Astrocyte (in vitro differentiated cells and primary cell): ENCODE data around the gene TLE7. TPM values are rescaled to one million over a fixed set of nuclear protein-coding genes. Genes with fewer than 3 reads are reported as not detected.
A peak's percentile ranks its signal among the peaks of the same experiment; 100 is the strongest.

Source experiments
- DNase-seq: peaks from one replicate; pipeline ENCODE4 v3.0.0-alpha.2; 2010; ENCODE audit warnings: low read depth
- FAIRE-seq: peaks from 2 replicates; lab custom pipeline; 2011; peaks lifted over from hg19 to GRCh38; lab: Jason Lieb, UNC
- H2AFZ ChIP-seq: 2 replicates; pipeline ENCODE4 v1.6.0; 2012; ENCODE audit warnings: low read depth, low read length, inconsistent platforms
- H3K27ac ChIP-seq: 2 replicates; pipeline ENCODE4 v1.5.1; 2011; ENCODE audit warnings: low read depth, low read length, inconsistent platforms
- H3K27me3 ChIP-seq: 2 replicates; pipeline ENCODE4 v1.6.0; 2011; ENCODE audit warnings: low read length, inconsistent platforms; ENCODE audit not compliant: insufficient read depth
- H3K36me3 ChIP-seq: 2 replicates; pipeline ENCODE4 v1.5.1; 2011; ENCODE audit warnings: low read length, inconsistent platforms; ENCODE audit not compliant: insufficient read depth
- H3K4me1 ChIP-seq: 2 replicates; pipeline ENCODE4 v1.5.1; 2011; ENCODE audit warnings: low read length, inconsistent platforms; ENCODE audit not compliant: insufficient read depth
- H3K4me2 ChIP-seq: 2 replicates; pipeline ENCODE4 v1.6.0; 2012; ENCODE audit warnings: low read length, inconsistent platforms
- H3K4me3 ChIP-seq: 2 replicates; pipeline ENCODE4 v1.5.1; 2011; ENCODE audit warnings: low read depth, mild to moderate bottlenecking, low read length, inconsistent platforms; ENCODE audit not compliant: insufficient read depth
- H3K79me2 ChIP-seq: 2 replicates; pipeline ENCODE4 v1.6.0; 2012; ENCODE audit warnings: mild to moderate bottlenecking, low read length, inconsistent platforms; ENCODE audit not compliant: insufficient read depth
- H3K9ac ChIP-seq: 2 replicates; pipeline ENCODE4 v1.6.0; 2012; ENCODE audit warnings: mild to moderate bottlenecking, low read length, inconsistent platforms
- H3K9me3 ChIP-seq: 2 replicates; pipeline ENCODE4 v1.5.1; 2012; ENCODE audit warnings: low read depth, mild to moderate bottlenecking, low read length, inconsistent platforms; ENCODE audit not compliant: insufficient read depth
- H4K20me1 ChIP-seq: 2 replicates; pipeline ENCODE4 v1.6.0; 2012; ENCODE audit warnings: low read length, inconsistent platforms; ENCODE audit not compliant: insufficient read depth
- H3K27ac Mint-ChIP-seq: one replicate; pipeline ENCODE4 v1.8.0; 2021; ENCODE audit warnings: mild to moderate bottlenecking, mixed read lengths; ENCODE audit not compliant: unreplicated experiment
- H3K27me3 Mint-ChIP-seq: one replicate; pipeline ENCODE4 v1.8.0; 2021; ENCODE audit warnings: low read depth, mixed read lengths; ENCODE audit not compliant: unreplicated experiment
- H3K36me3 Mint-ChIP-seq: one replicate; pipeline ENCODE4 v1.8.0; 2021; ENCODE audit warnings: low read depth, mixed read lengths; ENCODE audit not compliant: unreplicated experiment
- H3K4me1 Mint-ChIP-seq: one replicate; pipeline ENCODE4 v1.8.0; 2021; ENCODE audit warnings: low read depth, mixed read lengths; ENCODE audit not compliant: unreplicated experiment
- H3K4me3 Mint-ChIP-seq: one replicate; pipeline ENCODE4 v1.8.0; 2021; ENCODE audit warnings: mild to moderate bottlenecking, moderate library complexity, mixed read lengths; ENCODE audit not compliant: unreplicated experiment
- H3K9me3 Mint-ChIP-seq: one replicate; pipeline ENCODE4 v1.8.0; 2021; ENCODE audit warnings: mild to moderate bottlenecking, mixed read lengths; ENCODE audit not compliant: unreplicated experiment
- CTCF ChIP-seq: IDR thresholded peaks from 2 replicates; pipeline ENCODE4 v1.5.1; 2011; ENCODE audit warnings: low read depth, mild to moderate bottlenecking, inconsistent platforms, low read length, moderate library complexity; ENCODE audit not compliant: insufficient read depth
- EZH2 ChIP-seq: IDR thresholded peaks from 2 replicates; pipeline ENCODE4 v1.6.1; 2012; ENCODE audit warnings: mild to moderate bottlenecking, low read length, inconsistent platforms; ENCODE audit not compliant: insufficient read depth
- total RNA-seq: library from RNA; stranded (reverse); gene quantifications from 2 replicates; pipeline ENCODE4 v1.2.1, GENCODE V29; 2021

The TLE7 gene
- total RNA-seq, 1 donor from 2014 or later: not detected

GRCh38 chr16:71413341-71413740 is 28.5 kb downstream of the TLE7 start:
- H3K79me2 ChIP-seq: no peaks in the 10 kb centered on the region
- no peak overlapping the region for H3K4me2 ChIP-seq
- H3K9ac ChIP-seq: no peak overlapping the region
- no peak overlapping the region for H3K4me3 ChIP-seq
- no peaks in the 10 kb centered on the region for H3K36me3 ChIP-seq
- no peak overlapping the region for H3K27ac ChIP-seq
- no peak for TF ChIP-seq EZH2
- TF ChIP-seq CTCF: no peak
- peaks cover 37% of the 10 kb centered on the region for H3K27me3 Mint-ChIP-seq
- FAIRE-seq (no peak), DNase-seq (no peak)
- no peaks in the 10 kb centered on the region for H3K36me3 Mint-ChIP-seq
- H3K27me3 ChIP-seq: peaks cover 4% of the 10 kb centered on the region
- H3K4me3 Mint-ChIP-seq: no peak overlapping the region
- no peak overlapping the region for H3K27ac Mint-ChIP-seq
- no peaks in the 10 kb centered on the region for H3K4me1 ChIP-seq
- no peak overlapping the region for H2AFZ ChIP-seq
- no peaks in the 10 kb centered on the region for H3K4me1 Mint-ChIP-seq
- no peaks in the 10 kb centered on the region for H4K20me1 ChIP-seq
- no peaks in the 10 kb centered on the region for H3K9me3 ChIP-seq
- peaks cover 3% of the 10 kb centered on the region for H3K9me3 Mint-ChIP-seq

- no peaks in the 10 kb centered on the region for H3K9me3 ChIP-seq
- TF ChIP-seq EZH2 (no peak), CTCF (peak; percentile 78)
- H4K20me1 ChIP-seq: no peaks in the 10 kb centered on the region
- Mint-ChIP-seq H3K27ac (no peak overlapping the region), H3K27me3 (peaks cover 40% of the 10 kb centered on the region), H3K4me1 (no peaks in the 10 kb centered on the region), H3K36me3 (no peaks in the 10 kb centered on the region), H3K4me3 (peak overlapping the region; percentile 52), H3K9me3 (peaks cover 3% of the 10 kb centered on the region)
- no peaks in the 10 kb centered on the region for H3K79me2 ChIP-seq
- H3K4me1 ChIP-seq: no peaks in the 10 kb centered on the region
- peak overlapping the region; percentile 54 for H2AFZ ChIP-seq
- DNase-seq (peak; percentile 16), FAIRE-seq (peak; percentile 84)
- no peak overlapping the region for H3K9ac ChIP-seq
- peaks cover 4% of the 10 kb centered on the region for H3K27me3 ChIP-seq
- H3K4me2 ChIP-seq: peak overlapping the region; percentile 56
- no peaks in the 10 kb centered on the region for H3K36me3 ChIP-seq
- no peak overlapping the region for H3K27ac ChIP-seq
- H3K4me3 ChIP-seq: no peak overlapping the region
Measured at GRCh38 chr16:71412270-71413160, 29.3 kb downstream of the TLE7 start.

- peaks cover 4% of the 10 kb centered on the region for H3K9me3 Mint-ChIP-seq
Measured at GRCh38 chr16:71410146-71410545, 31.7 kb downstream of the TLE7 start.

More at GRCh38 chr16:71410146-71410545, 31.7 kb downstream of the TLE7 start:
- no peak overlapping the region for H3K4me2 ChIP-seq
- no peaks in the 10 kb centered on the region for H4K20me1 ChIP-seq
- Mint-ChIP-seq H3K27ac (no peak overlapping the region), H3K27me3 (peaks cover 40% of the 10 kb centered on the region), H3K4me3 (no peak overlapping the region), H3K4me1 (no peaks in the 10 kb centered on the region), H3K36me3 (no peaks in the 10 kb centered on the region)
- no peaks in the 10 kb centered on the region for H3K79me2 ChIP-seq
- no peak overlapping the region for H3K27ac ChIP-seq
- H3K9me3 ChIP-seq: no peaks in the 10 kb centered on the region
- DNase-seq (no peak), FAIRE-seq (no peak)
- H3K4me1 ChIP-seq: no peaks in the 10 kb centered on the region
- peaks cover 4% of the 10 kb centered on the region for H3K27me3 ChIP-seq
- no peak overlapping the region for H3K4me3 ChIP-seq
- H3K9ac ChIP-seq: no peak overlapping the region
- TF ChIP-seq EZH2: no peak
- TF ChIP-seq CTCF: no peak
- no peaks in the 10 kb centered on the region for H3K36me3 ChIP-seq
- no peak overlapping the region for H2AFZ ChIP-seq
